IPS-20b (cell line): ENCODE measurements around the gene AIG1.
"Not testable (repeated sequence)": the region's sequence is repeated elsewhere in the genome, so short reads cannot be mapped to it uniquely, and the experiment has no call there.

Experiments used
- H3K27ac ChIP-seq: one replicate; pipeline ENCODE4 v1.5.1; 2013; ENCODE audit warnings: low read length
- H3K27me3 ChIP-seq: 2 replicates; pipeline ENCODE4 v1.6.1; 2013; ENCODE audit warnings: mild to moderate bottlenecking, low read length, inconsistent platforms; ENCODE audit not compliant: insufficient read depth
- H3K36me3 ChIP-seq: 2 replicates; pipeline ENCODE4 v1.6.1; 2013; ENCODE audit warnings: low read depth, mild to moderate bottlenecking, inconsistent platforms, low read length, moderate library complexity; ENCODE audit not compliant: insufficient read depth
- H3K4me1 ChIP-seq: 2 replicates; pipeline ENCODE4 v1.6.1; 2013; ENCODE audit warnings: mild to moderate bottlenecking, control low read depth, inconsistent platforms, low read length, moderate library complexity; ENCODE audit not compliant: insufficient read depth
- H3K4me3 ChIP-seq: 2 replicates; pipeline ENCODE4 v1.5.1; 2013; ENCODE audit warnings: mild to moderate bottlenecking, low read length, inconsistent platforms
- H3K9ac ChIP-seq: 2 replicates; pipeline ENCODE4 v1.6.1; 2013; ENCODE audit warnings: low read depth, mild to moderate bottlenecking, inconsistent platforms, low read length, moderate library complexity
- H3K9me3 ChIP-seq: 2 replicates; pipeline ENCODE4 v1.6.1; 2013; ENCODE audit warnings: mild to moderate bottlenecking, low read depth, low read length, inconsistent platforms; ENCODE audit not compliant: insufficient read depth

The AIG1 gene

DNA sequence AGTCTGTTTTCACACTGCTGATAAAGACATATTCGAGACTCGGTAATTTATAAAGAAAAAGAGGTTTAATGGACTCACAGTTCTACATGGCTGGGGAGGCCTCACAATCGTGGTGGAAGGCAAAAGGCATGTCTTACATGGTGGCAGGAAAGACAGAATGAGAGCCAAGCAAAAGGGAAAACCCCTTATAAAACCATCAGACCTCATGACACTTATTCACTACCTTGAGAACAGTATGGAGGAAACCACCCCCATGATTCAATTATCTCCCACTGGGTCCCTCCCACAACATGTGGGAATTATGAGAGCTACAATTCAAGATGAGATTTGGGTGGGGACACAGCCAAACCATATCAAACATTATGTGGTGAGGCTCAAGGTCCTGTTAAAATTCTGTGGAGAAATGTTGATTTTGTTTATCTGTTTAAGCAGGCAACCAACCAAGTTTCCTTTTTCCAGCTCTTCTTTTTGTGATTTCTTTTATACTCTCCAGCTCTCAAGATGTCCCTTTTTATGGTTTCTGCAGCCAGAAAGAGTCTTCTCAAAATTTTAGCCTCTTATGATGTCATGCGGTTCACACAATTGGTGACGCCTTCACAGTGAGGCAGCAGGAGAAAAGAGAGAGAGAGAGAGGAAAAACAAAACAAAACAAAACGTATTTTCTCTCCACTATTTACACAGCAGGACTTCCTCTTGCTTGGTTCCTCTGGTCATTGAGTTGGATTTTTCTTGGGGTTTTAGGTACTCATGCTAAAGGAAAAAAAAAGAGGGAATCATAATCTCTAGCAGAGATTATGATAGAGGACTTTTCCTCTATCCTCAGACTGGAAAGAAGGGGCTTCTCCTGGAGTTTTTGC, 18.0 kb downstream of the AIG1 start:
- H3K4me3 ChIP-seq, result no peak overlapping the region
- no peaks in the 10 kb centered on the region for H3K9me3 ChIP-seq
- H3K4me1 ChIP-seq, result peaks cover 7% of the 10 kb centered on the region; the same call in 1 of the 2 replicates
- no peak overlapping the region for H3K9ac ChIP-seq
- no peak overlapping the region for H3K27ac ChIP-seq
- H3K27me3 ChIP-seq, result no peaks in the 10 kb centered on the region
- H3K36me3 ChIP-seq, result no peaks in the 10 kb centered on the region

DNA sequence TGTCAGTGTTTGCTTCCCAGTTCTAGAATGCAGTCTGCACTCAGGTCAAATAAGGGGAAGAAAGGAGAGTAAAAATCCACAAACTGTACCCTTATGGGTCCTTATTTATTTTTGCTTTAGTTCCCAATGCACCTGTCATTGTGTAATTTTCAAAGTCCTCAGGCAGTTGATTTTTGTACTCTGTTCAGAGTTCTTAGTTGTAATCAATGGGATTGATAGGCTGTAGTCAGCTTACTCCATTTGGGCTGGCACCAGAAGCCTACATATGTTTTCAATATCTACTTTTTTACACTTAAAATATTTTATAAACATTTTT, 18.6 kb downstream of the AIG1 start:
- Histone ChIP-seq H3K9ac (no peak overlapping the region), H3K27me3 (no peaks in the 10 kb centered on the region), H3K4me1 (peaks cover 7% of the 10 kb centered on the region; the same call in 1 of the 2 replicates), H3K4me3 (no peak overlapping the region), H3K9me3 (no peaks in the 10 kb centered on the region), H3K27ac (no peak overlapping the region), H3K36me3 (no peaks in the 10 kb centered on the region)

DNA sequence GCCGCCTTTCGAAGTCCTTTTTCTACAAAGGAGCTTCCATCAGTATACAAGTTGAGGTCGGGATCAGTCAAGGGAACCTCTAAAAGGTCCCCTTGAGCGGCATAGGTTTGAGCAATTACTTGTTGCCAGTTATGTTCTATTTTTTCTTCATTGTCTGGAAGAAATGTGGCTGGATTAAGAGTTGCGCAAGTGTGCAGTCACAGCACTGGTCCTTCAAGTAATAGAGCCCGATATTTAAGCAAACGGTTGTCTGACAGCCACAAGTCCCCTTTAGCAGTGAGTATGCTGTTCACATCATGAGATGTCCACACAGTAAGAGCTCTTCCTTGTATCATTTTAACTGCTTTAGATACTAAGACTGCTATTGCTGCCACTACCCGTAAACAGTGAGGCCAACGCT, 21.6 kb downstream of the AIG1 start:
- not testable (repeated sequence) for H3K9me3 ChIP-seq, H3K9ac ChIP-seq, H3K27ac ChIP-seq, H3K36me3 ChIP-seq, H3K4me3 ChIP-seq, H3K27me3 ChIP-seq, H3K4me1 ChIP-seq

DNA sequence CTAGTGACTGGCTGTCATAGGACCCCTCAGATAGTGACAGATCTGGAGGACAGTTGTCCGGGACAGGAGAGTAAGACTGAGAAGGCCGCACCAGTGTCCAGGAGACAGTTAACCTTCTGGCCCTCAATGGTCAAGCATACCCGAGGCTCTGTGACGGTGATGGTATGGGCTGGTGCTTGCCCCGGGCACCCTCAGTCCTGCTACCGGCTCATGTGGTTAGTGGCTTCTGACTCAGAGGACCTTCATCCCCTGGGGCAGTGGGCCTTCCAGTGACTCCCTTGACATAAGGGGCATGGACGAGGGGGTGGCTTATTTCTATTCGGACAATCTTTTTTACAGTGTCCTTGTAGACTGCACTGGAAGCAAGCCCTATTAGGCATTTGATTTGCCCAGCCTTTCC, 23.3 kb downstream of the AIG1 start:
- not testable (repeated sequence) for H3K4me1 ChIP-seq, H3K27ac ChIP-seq, H3K36me3 ChIP-seq, H3K27me3 ChIP-seq, H3K4me3 ChIP-seq, H3K9ac ChIP-seq, H3K9me3 ChIP-seq

DNA sequence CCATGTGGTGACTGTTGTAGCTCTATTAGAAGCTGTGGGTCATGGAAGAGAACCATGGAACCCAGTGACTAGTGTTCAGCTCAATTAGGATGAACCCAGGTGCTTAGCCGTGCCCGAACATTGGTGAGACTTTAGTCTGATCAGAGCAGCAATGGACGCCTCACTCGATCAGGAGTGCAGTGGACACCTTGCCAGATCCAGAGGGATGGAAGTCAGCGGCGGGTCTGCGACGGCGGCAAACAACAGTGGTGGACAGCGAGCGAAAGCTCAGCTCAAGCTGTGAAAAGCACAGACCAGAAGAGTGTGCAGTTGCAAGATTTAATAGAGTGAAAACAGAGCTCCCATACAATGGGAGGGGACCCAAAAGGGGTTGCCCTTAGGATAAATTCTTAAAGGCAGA, 26.6 kb downstream of the AIG1 start:
- H3K36me3 ChIP-seq, H3K4me3 ChIP-seq, H3K4me1 ChIP-seq: not testable (repeated sequence)

DNA sequence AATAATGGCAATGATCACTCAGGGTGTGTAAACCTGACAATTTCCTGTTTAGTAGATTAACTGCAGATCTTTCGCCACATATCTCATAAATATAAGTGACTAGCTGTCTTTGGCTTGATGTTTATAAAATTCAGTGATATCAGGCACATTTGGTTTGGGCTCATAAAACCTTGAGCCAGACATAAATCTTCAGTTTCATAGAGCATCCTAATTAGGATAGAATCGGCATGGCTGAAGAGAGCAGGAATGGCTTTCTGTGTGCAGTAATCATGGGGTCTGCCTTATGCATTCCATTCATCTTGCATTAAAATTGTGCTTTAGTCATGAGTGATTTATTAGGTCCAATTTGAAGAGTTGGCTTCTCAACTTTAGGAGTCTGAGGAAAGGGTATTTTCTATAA, 27.2 kb downstream of the AIG1 start:
- H3K4me3 ChIP-seq, result no peak overlapping the region
- no peaks in the 10 kb centered on the region for H3K36me3 ChIP-seq
- no peaks in the 10 kb centered on the region for H3K9me3 ChIP-seq
- no peak overlapping the region for H3K27ac ChIP-seq
- no peak overlapping the region for H3K9ac ChIP-seq
- no peaks in the 10 kb centered on the region for H3K4me1 ChIP-seq
- H3K27me3 ChIP-seq, result no peaks in the 10 kb centered on the region

More for the DNA sequence above, 26.6 kb downstream of the AIG1 start:
- not testable (repeated sequence) for H3K27ac ChIP-seq, H3K27me3 ChIP-seq, H3K9me3 ChIP-seq, H3K9ac ChIP-seq

DNA sequence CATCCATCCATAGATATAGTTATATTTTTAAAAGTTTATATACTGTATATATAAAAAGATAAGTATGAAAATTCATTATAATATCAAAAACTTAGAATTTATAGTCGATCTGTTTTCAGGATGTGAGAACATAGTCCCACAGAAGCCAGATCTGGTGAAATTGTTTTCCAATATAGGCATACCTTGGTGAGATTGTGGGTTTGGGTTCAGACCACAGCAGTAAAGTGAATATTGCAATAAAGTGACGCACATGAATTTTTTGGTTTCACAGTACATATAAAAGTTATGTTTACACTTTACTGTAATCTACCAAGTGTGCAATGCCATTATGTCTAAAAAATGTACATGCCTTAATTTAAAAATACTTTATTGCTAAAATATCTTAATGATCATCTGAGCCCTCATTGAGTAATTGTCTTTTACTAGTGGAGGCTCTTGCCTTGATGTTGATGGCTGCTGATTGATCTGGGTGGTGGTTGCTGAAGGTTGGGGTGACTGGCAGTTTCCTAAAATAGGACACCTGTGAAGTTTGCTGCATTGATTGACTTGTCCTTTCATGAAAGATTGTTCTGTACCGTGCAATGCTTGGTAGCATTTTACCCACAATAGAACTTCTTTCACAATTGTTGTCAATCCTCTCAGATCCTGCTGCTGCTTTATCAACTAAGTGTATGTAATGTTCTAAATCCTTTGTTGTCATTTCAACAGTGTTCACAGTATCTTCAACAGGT, 29.8 kb downstream of the AIG1 start:
- Histone ChIP-seq H3K9ac (no peak overlapping the region), H3K27me3 (no peaks in the 10 kb centered on the region), H3K4me1 (no peaks in the 10 kb centered on the region), H3K4me3 (no peak overlapping the region), H3K27ac (no peak overlapping the region), H3K9me3 (no peaks in the 10 kb centered on the region), H3K36me3 (no peaks in the 10 kb centered on the region)

DNA sequence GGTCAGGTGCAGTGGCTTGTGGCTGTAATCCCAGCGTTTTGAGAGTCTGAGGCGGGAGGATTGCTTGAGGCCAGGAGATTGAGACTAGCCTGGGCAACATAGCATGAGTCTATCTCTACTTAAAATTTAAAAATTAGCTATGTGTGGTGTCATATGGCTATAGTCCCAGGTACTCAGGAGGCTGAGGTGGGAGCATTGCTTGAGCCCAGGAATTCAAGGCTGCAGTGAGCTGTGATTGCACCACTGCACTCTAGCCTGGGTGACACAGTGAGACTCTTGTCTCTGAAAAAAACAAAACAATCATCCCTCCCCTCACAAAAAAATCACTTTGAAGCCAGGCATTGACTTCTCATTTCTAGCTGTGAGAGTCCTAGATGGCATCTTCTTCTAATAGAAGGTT, 32.1 kb downstream of the AIG1 start:
- Histone ChIP-seq H3K36me3 (no peaks in the 10 kb centered on the region), H3K27ac (no peak overlapping the region), H3K4me1 (no peaks in the 10 kb centered on the region; the same call in none of the 2 replicates), H3K9ac (no peak overlapping the region), H3K27me3 (no peaks in the 10 kb centered on the region), H3K4me3 (no peak overlapping the region), H3K9me3 (no peaks in the 10 kb centered on the region)

DNA sequence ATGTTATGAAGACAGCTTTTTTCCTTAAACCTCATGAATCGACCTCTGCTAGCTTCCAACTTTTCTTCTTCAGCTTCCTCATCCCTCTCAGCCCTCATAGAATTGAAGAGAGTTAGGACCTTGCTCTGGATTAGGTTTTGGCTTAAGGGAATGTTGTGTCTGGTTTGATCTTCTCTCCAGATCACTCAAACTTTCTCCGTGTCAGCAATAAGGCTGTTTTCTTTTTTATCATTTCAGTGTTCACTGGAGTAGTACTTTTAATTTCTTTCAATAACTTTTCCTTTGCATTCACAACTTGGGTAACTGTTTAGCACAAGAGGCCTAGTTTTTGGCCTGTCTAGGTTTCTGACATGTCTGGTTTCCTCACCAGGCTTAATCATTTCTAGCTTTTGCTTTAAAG, 32.6 kb downstream of the AIG1 start:
- peaks cover 3% of the 10 kb centered on the region for H3K4me1 ChIP-seq
- no peak overlapping the region for H3K27ac ChIP-seq
- no peak overlapping the region for H3K4me3 ChIP-seq
- no peaks in the 10 kb centered on the region for H3K9me3 ChIP-seq
- no peaks in the 10 kb centered on the region for H3K36me3 ChIP-seq
- H3K27me3 ChIP-seq, result no peaks in the 10 kb centered on the region
- no peak overlapping the region for H3K9ac ChIP-seq

DNA sequence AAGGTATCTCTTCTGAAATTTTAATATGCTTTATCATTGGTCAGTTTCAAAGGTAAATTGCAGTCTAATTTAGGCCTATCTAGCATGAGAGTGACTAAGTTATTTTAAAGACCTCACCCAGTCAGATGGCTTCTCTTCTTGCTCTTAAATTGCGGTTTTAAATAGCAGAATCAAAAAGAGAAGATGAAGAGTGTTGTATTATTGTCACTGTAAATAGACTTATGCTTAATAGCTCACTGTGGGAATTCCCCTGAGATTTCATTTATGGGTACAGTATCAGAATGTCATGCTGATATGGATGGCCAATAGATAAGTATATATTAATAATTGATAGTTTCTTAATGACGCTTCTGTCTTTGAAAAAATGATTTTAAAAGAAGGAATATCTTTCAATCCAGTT, 35.7 kb downstream of the AIG1 start:
- Histone ChIP-seq H3K4me1 (peaks cover 3% of the 10 kb centered on the region), H3K27ac (no peak overlapping the region), H3K9me3 (no peaks in the 10 kb centered on the region), H3K36me3 (no peaks in the 10 kb centered on the region), H3K9ac (no peak overlapping the region), H3K27me3 (no peaks in the 10 kb centered on the region), H3K4me3 (no peak overlapping the region)

DNA sequence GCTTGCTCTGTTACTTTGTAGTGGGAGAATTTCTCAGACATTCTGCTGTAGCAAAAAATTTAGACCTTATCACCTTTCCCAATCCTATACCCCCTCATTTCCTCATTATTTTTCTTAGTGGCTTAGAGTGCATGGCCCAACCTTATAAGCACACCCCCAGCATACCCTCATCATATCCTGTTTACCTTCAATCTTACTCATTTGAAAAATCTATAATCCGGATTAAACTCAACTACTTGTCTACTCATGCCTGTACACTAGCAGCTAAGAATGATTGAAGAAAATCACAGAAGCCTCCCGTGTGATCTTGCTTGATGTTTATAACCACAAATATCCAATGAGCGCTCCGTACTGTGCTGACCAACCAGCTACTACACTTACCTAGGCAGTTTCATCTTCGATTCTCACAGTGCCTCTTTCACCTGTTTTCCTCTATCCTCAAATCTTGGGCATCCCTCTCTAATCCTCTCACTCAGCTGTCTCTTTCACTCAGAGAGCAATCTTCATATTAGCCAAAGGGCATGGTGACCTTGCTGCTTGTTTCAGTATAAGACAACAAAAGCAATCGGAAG, 36.6 kb downstream of the AIG1 start:
- Histone ChIP-seq H3K4me1 (peaks cover 3% of the 10 kb centered on the region), H3K9ac (no peak overlapping the region), H3K27ac (no peak overlapping the region), H3K9me3 (no peaks in the 10 kb centered on the region), H3K4me3 (no peak overlapping the region), H3K36me3 (no peaks in the 10 kb centered on the region), H3K27me3 (no peaks in the 10 kb centered on the region)
